ENCODE results near the gene FAM180A. TPM values are rescaled to one million over a fixed set of nuclear protein-coding genes. Genes with fewer than 3 reads are reported as not detected.

FAM180A gene
- total and polyA plus RNA-seq, 9 of the 15 experiments (the other 6 are each of a cell fraction or from before 2014, with no cell fraction given) = not detected

DNA sequence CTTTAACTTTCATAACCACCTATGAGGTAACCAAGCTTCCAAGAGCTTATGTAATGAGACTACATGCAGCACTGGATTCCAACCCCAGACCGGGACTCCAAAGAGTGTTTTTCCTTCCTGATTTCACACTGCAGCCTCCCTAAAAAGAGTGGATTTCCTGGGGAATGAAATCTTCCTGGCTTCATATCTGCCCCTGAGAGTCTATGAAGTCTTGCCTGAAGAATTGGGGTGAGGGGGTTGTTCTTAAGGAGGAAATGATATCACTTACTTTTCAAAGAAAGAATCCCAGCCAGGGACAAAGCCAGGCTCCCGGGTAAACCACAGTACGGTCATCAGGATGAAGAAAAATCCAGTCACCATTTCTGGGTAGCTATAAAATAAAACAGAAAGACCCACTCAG is 56.6 kb downstream of the FAM180A start:
- Histone ChIP-seq H3K27ac (ENCODE audit: extremely low read depth, low read depth, low read length) (no peak overlapping the region), H3K9ac (ENCODE audit: insufficient read depth in 1 of 2, low read depth in 2 of 2, low read length in 2 of 2) (no peak overlapping the region), H3K4me1 (replicated peaks in 1 of 2; ENCODE audit: control insufficient read depth in 2 of 2, insufficient read depth in 2 of 2, low read length in 2 of 2) (no peaks in the 10 kb centered on the region), H3K79me2 (ENCODE audit: control insufficient read depth, insufficient read depth, low read length) (no peaks in the 10 kb centered on the region), H2AFZ (ENCODE audit: low read depth, low read length) (no peak overlapping the region), H3K9me1 (ENCODE audit: control insufficient read depth, insufficient read depth, low read length) (no peaks in the 10 kb centered on the region), H3K9me3 (replicated peaks; ENCODE audit: control insufficient read depth, insufficient read depth, low read depth, low read length) (no peaks in the 10 kb centered on the region), H3K36me3 (ENCODE audit: control insufficient read depth, insufficient read depth, low read length) (no peaks in the 10 kb centered on the region; the same call in 2 of the 3 replicates), H3K4me3 (no peak overlapping the region), H3K27me3 (ENCODE audit: control insufficient read depth in 2 of 2, insufficient read depth in 2 of 2, low read length in 2 of 2) (peaks cover 0 to 11% of the 10 kb centered on the region in 2 experiments; a peak in 3 of 5 replicates), H3K4me2 (ENCODE audit: insufficient read depth, low read length) (no peak overlapping the region), H4K20me1 (replicated peaks; ENCODE audit: control insufficient read depth, insufficient read depth, low read length) (no peaks in the 10 kb centered on the region)
- ChIA-PET CTCF (ENCODE audit: low intra/inter-chr PET ratio) (interaction anchor here (0.5 kb wide), 1 partner anchor 17 kb away, joined by 3 read pairs; no protein-coding TSS in a partner anchor), POLR2A (interaction anchor here (0.7 to 1.5 kb wide), 2 partner anchors 9 to 27 kb away, joined by 5 to 6 read pairs; no protein-coding TSS in a partner anchor)
- ATAC-seq (no peak), FAIRE-seq (no peak), DNase-seq (ENCODE audit: extremely low read depth in 1 of 4, low spot score in 3 of 4) (no peak)
- no peak for TF ChIP-seq KLF13 (tag; IDR thresholded peaks at IDR 0.05; ENCODE audit: borderline replicate concordance, low read depth)
- TF ChIP-seq ZNF507 (tag; conservative IDR thresholded peaks at IDR 0.05) = no peak
- TF ChIP-seq, protein P1, sequence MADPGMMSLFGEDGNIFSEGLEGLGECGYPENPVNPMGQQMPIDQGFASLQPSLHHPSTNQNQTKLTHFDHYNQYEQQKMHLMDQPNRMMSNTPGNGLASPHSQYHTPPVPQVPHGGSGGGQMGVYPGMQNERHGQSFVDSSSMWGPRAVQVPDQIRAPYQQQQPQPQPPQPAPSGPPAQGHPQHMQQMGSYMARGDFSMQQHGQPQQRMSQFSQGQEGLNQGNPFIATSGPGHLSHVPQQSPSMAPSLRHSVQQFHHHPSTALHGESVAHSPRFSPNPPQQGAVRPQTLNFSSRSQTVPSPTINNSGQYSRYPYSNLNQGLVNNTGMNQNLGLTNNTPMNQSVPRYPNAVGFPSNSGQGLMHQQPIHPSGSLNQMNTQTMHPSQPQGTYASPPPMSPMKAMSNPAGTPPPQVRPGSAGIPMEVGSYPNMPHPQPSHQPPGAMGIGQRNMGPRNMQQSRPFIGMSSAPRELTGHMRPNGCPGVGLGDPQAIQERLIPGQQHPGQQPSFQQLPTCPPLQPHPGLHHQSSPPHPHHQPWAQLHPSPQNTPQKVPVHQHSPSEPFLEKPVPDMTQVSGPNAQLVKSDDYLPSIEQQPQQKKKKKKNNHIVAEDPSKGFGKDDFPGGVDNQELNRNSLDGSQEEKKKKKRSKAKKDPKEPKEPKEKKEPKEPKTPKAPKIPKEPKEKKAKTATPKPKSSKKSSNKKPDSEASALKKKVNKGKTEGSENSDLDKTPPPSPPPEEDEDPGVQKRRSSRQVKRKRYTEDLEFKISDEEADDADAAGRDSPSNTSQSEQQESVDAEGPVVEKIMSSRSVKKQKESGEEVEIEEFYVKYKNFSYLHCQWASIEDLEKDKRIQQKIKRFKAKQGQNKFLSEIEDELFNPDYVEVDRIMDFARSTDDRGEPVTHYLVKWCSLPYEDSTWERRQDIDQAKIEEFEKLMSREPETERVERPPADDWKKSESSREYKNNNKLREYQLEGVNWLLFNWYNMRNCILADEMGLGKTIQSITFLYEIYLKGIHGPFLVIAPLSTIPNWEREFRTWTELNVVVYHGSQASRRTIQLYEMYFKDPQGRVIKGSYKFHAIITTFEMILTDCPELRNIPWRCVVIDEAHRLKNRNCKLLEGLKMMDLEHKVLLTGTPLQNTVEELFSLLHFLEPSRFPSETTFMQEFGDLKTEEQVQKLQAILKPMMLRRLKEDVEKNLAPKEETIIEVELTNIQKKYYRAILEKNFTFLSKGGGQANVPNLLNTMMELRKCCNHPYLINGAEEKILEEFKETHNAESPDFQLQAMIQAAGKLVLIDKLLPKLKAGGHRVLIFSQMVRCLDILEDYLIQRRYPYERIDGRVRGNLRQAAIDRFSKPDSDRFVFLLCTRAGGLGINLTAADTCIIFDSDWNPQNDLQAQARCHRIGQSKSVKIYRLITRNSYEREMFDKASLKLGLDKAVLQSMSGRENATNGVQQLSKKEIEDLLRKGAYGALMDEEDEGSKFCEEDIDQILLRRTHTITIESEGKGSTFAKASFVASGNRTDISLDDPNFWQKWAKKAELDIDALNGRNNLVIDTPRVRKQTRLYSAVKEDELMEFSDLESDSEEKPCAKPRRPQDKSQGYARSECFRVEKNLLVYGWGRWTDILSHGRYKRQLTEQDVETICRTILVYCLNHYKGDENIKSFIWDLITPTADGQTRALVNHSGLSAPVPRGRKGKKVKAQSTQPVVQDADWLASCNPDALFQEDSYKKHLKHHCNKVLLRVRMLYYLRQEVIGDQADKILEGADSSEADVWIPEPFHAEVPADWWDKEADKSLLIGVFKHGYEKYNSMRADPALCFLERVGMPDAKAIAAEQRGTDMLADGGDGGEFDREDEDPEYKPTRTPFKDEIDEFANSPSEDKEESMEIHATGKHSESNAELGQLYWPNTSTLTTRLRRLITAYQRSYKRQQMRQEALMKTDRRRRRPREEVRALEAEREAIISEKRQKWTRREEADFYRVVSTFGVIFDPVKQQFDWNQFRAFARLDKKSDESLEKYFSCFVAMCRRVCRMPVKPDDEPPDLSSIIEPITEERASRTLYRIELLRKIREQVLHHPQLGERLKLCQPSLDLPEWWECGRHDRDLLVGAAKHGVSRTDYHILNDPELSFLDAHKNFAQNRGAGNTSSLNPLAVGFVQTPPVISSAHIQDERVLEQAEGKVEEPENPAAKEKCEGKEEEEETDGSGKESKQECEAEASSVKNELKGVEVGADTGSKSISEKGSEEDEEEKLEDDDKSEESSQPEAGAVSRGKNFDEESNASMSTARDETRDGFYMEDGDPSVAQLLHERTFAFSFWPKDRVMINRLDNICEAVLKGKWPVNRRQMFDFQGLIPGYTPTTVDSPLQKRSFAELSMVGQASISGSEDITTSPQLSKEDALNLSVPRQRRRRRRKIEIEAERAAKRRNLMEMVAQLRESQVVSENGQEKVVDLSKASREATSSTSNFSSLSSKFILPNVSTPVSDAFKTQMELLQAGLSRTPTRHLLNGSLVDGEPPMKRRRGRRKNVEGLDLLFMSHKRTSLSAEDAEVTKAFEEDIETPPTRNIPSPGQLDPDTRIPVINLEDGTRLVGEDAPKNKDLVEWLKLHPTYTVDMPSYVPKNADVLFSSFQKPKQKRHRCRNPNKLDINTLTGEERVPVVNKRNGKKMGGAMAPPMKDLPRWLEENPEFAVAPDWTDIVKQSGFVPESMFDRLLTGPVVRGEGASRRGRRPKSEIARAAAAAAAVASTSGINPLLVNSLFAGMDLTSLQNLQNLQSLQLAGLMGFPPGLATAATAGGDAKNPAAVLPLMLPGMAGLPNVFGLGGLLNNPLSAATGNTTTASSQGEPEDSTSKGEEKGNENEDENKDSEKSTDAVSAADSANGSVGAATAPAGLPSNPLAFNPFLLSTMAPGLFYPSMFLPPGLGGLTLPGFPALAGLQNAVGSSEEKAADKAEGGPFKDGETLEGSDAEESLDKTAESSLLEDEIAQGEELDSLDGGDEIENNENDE (IDR thresholded peaks at IDR 0.05; ENCODE audit: low read depth, low read length) = no peak
- no peak for TF ChIP-seq DMBX1 (CRISPR knock-in tag; IDR thresholded peaks at IDR 0.05; ENCODE audit: borderline replicate concordance)
- TF ChIP-seq, protein P2, sequence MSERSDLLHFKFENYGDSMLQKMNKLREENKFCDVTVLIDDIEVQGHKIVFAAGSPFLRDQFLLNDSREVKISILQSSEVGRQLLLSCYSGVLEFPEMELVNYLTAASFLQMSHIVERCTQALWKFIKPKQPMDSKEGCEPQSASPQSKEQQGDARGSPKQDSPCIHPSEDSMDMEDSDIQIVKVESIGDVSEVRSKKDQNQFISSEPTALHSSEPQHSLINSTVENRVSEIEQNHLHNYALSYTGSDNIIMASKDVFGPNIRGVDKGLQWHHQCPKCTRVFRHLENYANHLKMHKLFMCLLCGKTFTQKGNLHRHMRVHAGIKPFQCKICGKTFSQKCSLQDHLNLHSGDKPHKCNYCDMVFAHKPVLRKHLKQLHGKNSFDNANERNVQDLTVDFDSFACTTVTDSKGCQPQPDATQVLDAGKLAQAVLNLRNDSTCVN (CRISPR knock-in tag; IDR thresholded peaks at IDR 0.05) = no peak
- TF ChIP-seq NR1H2 (CRISPR knock-in tag; IDR thresholded peaks at IDR 0.05) = no peak
- no peak for TF ChIP-seq ZNF75A (CRISPR knock-in tag; IDR thresholded peaks at IDR 0.05)
- no TSS peak for BruUV-seq (replicated peaks)
- in situ Hi-C loops (cut with MboI) (no loop called here), intact Hi-C loops (cut with micrococcal nuclease) (no loop called here)
- 27% methylated on average over 3 of the region's 3 CpGs for WGBS (ENCODE audit: insufficient coverage, low coverage, missing lambda C conversion rate)

Measured in K562 (cell line).